Stimulated activated CD8-positive, alpha-beta memory T cell treated with anti-CD3 and anti-CD28 coated beads, Interleukin-15, amount 100 ng/mL, for 1 hour (primary cell): ENCODE data around the gene TCF15.
A peak's percentile ranks its signal among the peaks of the same experiment; 100 is the strongest.

Experiments
- DNase-seq: peaks from one replicate; pipeline ENCODE4 v3.0.0-alpha.2; 2020; ENCODE audit warnings: low read depth

The TCF15 gene, protein sequence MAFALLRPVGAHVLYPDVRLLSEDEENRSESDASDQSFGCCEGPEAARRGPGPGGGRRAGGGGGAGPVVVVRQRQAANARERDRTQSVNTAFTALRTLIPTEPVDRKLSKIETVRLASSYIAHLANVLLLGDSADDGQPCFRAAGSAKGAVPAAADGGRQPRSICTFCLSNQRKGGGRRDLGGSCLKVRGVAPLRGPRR

DNA sequence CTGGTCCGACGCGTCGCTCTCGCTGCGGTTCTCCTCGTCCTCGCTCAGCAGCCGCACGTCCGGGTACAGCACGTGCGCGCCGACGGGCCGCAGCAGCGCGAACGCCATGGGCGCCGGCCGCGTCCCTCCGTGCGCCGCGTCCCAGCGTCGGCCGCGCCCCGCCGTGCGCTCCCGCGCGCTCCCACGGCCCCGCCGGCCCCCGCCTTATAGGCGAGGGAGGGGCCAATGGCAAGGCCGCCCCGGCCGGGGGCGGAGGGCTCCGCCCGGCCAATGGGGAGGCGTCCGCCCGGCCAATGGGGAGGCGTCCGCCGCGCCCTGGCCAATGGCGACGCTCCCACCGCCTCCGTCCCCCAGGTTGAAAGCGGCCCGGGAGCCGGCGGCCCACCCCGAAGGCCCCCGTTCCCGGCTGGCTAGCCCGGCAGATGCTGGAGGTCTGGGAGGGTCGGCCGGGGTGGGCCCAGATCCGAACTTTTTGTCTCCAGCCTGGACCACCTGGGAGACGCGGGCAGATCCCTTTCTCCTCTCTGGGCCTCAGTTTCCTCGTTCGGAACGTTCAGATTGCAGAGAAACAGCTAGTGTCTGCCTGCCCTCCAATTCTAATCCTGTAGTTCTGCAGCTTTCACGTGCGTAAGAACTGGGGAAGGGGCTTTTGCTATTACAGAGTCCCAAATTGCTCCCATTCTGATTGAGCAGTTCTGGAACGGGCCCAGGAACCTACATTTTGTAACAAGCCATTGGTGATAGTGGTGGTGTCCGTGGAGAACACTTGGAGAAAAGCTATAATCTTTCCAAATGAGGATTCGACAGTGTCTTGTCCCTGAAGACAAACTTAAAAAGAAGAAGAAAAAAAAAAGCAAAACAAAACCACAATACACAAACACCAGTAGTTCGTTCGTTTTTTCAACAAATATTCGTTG is at the start of gene TCF15:
Gene TCF15 (minus strand): TSS at position 180 of the 917 bp plus-strand sequence. CDS start 72 bp downstream, at position 108.
- no peak for DNase-seq

- DNase-seq, result no peak
Observed at GRCh38 chr20:658731-659291, 48.7 kb upstream of the TCF15 start.

DNA sequence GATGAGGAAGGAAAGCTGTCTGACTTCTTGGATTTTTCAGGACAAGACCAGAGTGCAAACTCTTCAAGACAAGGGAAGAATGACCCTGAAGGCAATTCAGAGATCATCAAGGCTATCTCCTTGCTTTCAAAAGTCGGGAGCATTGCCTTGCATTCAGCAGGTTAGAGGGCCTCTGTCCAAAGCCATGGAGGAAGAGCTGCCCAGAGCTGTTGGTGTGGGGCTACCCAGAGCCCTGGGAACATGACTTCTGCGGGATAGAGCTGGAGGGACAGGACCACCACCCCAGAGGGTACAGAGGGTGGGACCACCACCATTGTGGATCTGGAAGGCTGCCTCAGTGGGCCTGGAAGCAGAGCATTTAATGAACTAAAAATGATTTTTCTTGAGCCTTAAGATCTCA is 48.1 kb upstream of the TCF15 start:
- no peak for DNase-seq

DNA sequence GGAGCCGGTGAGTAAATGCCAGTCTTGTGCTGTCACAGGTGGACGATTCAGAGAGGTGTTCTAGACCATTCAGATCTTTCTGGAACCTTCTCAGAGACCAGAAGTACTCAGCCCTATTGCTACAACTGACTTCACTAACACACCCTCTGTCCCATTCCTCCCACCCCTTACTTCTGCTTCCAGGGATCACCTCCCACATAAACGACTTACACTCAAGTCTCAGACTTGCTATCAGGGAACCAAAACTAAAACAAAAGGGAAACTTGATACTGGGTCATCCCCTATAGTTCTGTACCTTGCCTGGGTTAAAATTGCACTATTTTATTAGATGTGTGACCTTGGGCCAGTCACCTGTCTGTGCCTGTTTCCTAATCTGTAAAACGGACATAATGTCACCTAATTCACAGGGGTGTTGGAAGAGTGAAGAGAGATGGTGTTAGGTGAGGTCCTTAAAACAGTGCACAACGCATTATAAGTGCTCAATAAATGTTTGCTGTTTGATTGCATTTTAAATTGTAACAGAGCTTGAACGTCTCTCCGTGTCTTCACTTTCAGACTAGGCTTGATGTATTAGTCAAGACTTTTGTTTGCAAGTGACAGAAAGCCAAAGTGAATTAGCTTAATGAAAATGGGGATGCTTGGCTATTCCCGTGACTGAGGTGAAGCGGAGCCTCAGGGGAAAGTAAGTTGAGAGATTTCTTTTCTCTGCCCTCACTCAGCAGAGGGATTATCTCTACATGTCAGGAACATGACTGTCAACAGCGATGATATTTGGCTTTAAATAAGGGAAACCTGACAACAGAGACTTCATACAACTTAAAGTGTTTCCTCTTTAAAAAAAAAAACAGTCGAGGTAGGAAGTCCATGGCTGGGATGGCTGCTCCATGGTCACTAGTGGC is 45.9 kb upstream of the TCF15 start:
- no peak for DNase-seq

DNA sequence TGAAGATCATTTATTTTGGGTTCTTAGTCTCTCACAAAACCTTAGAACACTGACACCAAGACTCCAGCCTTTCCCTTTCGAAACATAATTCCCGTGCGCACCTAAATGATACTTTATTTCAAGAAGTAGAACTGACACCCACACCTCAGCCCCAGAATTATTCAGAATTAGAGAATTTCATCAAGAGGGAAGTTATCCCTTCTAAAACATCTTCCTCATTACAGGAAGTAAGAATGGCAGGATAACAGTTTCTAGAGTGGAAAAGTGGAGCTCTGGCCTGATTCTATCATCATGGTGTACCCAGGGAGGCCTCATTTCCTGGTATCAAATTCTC is 44.3 kb upstream of the TCF15 start:
- DNase-seq, result no peak

DNA sequence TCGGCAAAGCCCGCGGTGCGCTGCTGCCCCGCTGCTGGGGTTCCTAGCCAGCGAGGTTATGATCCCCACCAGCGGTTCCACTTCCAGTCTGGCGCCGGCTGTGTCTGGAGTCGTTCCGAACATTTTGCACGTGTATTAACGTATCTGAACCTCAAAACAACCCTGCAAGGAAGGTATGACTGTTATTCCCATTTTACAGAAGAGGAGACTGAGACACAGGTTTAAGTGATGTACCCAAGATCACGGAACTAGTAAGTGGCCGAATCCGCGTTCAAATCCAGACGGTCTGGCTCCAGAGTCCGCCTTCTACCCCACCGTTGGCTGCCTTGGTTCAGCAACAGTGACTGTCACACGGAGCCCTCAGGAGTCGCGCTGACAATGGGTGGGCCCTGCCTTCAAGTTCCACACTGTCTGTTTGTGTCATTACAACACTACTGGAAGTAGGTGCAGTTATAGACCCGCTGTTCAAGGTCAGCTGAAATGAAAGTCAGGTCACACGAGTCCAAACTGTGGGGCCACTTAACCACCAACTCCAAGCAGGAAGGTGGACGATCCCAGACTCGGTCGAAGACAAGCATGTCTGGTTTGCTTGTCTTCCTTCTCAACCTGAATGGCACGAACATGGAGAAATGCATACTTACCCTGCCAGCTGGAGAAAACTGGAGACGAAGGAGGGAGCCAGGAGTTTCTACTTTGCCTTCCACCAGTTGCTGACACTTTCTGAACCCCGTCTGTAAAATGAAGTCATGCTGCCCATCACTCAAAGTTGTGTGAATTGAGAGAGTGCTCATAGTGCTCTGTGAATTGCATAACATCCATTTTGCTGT is 43.7 kb upstream of the TCF15 start:
- DNase-seq, result no peak

- DNase-seq, result peak; percentile 65
Observed at GRCh38 chr20:653110-653589, 43.0 kb upstream of the TCF15 start, which contains the start of gene SRXN1. SRXN1 (minus strand) TSS chr20:653200; CDS start chr20:653185, 15 bp downstream.

DNA sequence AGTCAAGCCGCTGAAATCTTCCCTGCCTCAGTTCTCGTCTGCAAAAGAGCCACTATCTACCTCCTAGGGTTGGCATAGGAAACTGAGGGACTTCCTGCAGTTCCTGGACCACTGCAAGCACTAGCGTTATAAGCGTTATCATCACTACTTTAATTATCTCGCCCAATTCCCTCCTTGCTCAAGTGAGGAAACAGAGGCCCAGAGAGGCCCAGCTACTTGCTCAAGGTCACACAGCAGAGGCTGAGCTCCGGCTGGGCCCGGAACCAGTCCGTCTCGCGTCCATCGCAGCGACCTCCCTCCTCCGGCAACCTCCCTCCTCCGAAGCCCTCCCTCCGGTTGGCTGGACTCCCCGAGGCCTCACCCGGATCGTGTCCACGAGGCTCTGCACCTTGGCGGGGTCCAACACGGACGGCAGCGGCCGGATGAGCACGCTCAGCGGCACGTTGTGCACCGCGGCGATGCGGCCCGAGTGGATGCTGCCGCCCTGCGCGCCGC is 42.6 kb upstream of the TCF15 start:
- no peak for DNase-seq

DNA sequence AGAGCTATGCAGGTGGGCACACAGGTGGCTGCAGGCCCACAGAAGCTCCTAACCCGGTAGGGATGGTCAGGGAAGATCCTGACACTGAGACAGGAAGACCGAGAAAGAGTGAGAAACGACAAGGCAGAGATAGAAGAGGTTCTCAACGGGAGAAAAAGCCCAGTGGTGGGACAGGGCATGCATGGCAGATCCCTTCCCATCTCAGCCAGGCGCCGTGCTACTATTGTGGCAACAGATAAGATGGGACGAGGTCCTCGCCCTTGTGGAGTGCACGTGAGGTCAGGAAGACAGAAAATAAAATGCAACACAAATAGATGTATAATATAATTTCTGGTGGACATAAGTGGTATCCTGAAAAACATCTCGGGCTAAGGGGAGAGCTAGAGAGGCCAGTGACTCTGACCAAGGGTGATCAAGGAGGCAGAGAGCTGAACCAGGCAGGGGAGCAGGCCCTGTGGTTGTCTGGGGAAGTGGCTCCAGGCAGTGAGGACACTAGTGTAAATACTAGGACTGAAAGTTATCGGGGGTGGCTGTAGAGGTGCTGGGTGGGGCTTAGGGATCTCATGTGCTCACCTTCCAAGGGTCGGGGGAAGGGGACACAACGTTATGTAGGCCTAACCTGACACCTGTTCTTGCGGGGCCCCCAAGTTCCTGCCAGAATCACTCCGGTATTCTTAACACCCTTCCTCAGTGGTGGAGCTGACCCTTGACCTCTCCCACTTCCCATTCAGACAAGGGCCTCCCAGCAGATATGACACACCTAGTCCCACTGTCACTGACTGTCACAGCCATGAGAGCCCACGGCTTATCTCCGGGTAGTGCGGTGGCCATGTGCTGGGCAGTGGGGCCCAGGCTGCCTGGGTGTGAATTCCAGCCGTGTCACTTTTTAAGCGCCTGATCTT is 41.9 kb upstream of the TCF15 start:
- DNase-seq, result no peak

DNA sequence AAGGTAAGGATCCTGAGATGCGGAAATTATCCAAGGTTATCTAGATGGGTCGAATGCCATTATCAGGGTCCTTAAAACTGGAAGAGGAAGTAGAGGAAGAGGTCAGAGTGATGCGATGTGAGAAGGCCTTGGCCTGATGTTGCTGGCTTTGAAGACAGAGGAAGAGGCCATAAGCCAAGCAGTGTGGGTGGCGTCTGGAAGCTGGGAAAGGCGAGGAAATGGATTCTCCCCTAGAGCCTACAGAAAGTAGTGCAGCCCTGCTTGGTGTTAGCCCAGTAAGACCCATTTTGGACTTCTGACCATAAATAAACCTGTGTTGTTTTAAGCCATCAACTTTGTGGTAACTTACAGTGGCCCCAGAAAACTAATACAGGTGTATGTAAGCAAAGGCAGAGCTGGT is 40.8 kb upstream of the TCF15 start:
- no peak for DNase-seq

DNA sequence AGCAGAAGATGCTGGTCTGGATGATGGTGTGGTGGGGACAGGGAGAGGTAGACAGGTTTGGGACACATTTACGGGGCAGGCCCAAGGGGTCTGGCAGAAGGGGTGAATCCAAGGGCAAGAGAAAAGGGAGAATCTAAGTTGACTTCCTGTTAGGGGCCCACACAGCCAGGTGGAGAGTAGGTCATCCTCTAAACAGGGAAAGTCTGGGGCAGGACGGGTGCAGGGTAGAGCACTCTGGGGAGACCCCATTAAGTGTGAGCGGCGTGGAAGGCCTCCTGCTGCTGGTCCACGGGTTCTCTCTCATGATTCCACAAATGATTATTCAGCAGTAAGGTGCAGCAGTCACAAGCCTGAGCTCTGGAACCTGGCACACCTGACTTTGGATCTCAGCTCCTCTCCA is 40.2 kb upstream of the TCF15 start:
- DNase-seq, result no peak

DNA sequence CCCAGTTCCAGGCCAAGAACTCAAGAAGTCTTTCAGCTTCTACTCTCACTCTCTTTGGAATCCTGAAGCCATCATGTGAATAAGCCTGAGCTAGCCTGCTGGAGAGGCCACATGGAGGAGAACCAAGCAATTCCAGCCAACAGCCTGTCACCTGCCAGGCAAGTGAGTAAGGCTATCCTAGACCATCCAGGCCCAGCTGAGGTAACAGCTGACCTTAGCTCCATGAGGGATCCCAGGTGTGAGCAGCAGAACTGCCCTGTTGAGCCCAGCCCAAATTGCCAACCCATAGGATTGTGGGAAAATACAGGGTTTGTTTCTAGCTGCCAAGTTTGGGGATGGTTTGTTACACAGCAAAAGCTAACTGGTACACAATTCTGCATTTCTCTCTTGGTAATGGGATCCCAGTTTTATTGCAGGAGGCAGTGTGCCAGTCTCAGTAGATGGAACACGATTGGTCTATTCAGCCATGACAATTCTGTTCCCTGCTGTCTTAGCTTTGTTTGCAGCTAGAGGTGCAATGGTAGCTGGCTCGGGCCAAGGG is 37.4 kb upstream of the TCF15 start:
- no peak for DNase-seq

GRCh38 chr20:646868-647233 is 36.7 kb upstream of the TCF15 start:
- DNase-seq, result no peak

- no peak for DNase-seq
Observed at GRCh38 chr20:646107-646867, 36.2 kb upstream of the TCF15 start.

GRCh38 chr20:645318-646106 is 35.4 kb upstream of the TCF15 start:
- peak; percentile 37 for DNase-seq

- no peak for DNase-seq
Observed at GRCh38 chr20:644692-645317, 34.7 kb upstream of the TCF15 start.

DNA sequence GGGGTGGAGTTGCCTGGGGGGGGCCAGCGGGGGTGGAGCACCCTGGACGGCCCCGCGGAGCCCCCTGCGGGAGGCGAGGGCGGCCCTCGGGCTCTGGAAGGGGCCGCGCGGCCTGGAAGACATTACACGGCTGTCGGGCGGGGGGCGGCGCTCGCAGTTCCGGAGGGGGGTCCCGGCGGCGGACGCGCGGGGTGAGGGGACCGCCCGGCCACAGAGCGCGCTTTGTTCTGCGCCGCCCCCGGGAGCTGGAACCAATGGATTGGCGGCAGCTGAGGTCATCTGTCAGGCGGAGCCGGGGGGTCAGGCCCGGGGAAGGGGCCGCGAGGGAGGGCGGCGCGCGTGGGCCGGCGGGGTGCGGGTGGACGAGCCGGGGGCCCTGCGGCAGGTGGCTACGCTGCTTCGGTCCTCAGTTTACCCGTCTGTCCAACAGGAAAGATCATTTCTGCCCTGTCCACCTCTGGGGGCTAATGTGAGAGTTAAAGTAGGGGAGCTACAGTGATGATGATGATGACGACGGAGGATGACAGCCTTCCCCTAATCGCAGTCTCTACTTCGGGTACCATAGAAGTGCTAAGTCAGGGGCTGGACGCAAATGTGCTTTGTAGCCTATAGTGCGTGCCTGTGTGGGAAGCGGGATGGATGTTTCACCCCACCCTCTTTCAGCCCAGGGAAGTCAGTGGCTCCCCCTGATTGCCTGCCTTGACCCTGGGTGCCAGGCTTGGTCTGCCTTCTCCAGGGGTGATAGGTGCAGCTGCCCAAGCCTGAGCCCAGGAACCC is 32.5 kb upstream of the TCF15 start:
- no peak for DNase-seq
